ENCODE data around the gene WBP1L.
"Not testable (repeated sequence)": the region's sequence is repeated elsewhere in the genome, so short reads cannot be mapped to it uniquely, and the experiment has no call there.

The WBP1L gene

DNA sequence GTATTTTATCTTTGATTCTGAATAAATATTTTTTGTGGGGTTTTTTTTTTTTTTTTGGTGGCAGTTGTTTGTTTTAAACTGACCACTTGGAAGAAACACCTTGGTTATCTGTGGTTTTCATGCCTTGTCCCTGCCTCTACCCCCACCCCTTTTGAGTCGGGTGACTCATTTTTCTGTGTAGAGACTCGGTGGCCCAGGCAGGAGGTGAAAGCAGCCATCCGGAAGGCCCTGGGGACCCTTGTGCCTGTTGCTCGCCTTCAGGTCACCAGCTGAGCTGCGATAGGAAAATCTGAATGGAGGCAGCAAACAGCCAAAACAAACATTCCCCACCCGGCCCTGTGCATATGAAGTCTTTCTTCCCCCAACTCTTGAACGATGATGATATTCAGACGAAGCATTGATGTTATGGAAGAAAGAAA, 70.7 kb downstream of the WBP1L start:
- DNase-seq: no peak

DNA sequence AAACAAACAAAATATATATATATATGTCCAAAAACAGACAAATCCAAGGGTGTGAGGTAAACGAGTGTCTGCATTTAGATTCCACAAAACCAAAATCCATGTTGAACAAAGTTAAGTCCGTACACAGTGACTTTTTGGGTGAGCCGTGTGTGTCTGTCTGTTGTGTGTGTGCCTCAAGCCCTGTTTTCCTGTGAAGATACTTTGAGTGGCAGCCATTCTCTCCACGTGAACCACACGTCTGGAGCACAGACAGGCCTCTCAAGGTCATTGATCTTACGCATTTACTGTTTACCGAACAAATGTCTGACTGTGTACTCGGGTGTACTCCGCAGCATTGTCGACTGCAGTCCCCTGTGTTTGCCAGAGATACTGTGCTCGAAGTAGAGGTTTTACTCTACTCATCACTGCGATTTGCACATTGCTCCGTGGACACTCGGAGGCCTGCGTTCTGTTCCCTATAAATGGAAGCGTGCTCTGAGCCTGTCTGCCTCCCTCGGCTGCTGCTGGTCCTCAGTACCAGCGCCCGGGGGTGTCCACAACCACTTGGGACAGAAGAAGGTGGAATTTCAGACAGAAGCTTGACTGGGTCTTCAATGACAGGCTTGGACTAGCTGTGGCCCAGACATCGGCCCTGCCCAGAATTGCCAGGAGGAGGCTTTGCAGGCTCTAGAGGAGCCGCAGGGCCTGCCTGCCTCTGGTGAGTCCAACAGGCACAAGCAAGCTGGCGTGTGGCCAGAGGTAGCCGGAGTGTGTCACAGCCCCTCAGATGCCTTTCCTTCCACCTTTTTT, 71.3 kb downstream of the WBP1L start:
- DNase-seq: no peak

DNA sequence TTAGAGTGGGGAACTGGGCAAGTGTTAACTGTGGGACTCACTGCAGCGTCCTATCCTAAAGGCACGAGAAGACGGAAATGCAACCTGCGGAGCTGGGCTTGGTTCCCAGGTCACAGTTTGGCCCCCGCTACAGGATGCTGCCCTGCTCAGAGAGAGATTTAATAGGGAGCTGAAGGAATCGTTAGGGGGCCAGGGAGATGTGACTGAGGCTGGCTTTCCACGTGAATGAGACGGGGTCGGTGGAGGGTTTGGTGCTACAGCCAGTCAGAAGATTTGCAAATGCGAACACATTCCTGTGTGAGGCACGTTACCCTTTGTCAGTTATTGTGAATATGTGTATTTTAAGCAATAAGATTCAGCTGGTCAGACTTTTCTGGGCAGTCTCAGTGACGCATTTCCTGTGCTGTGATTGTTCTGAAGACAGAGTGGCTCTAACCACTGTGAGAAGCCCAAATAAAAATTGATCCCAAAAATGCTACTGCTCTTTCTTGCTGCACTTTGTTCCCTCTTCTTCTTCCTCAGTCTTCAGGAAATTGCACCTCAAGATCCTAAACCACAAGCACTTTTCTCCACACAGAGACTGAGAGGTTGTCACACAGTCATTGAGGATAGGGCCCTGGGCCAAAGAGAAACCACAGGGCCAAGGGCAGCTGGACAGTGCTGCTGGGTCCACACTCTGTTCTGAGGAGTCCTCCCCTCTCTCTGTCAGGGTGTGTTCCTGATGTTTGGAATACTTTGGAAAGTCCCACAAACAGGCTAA, 72.2 kb downstream of the WBP1L start:
- DNase-seq: no peak

DNA sequence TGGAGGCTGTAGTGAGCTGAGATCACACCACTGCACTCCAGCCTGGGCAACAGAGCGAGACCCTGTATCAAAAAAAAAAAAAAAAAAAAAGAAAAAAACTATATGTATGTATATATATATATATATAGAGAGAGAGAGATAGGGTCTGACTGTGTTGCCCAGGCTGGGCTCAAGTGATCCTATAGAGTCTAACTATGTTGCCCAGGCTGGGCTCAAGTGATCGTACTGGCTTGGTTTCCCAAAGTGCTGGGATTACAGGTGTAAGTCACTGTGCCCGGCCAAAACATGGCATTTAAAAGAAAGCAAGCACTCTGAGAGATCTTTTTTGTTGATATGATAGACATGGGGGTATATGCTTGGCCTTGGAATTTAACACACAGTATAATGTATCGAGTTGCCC, 73.4 kb downstream of the WBP1L start:
- DNase-seq: no peak

DNA sequence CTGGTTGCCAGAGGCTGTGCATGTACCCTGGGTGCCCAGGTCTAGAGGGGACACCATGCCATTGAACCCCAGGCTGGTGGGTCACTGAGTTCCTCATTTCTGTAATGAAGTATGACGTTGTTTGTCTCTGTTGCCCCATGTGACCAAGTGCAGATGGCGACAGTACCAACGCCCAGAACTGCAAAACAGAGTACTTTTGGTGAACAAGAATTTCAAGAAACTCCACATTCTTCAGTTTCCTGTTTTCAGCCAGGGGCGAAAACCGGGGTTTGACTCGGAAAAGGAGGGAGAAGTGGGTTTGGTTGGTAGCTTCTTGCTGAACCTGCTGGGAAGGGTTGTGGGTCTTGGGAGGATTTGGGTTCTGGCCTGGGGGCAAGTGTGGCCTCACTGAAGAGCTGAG, 75.3 kb downstream of the WBP1L start:
- DNase-seq: no peak

DNA sequence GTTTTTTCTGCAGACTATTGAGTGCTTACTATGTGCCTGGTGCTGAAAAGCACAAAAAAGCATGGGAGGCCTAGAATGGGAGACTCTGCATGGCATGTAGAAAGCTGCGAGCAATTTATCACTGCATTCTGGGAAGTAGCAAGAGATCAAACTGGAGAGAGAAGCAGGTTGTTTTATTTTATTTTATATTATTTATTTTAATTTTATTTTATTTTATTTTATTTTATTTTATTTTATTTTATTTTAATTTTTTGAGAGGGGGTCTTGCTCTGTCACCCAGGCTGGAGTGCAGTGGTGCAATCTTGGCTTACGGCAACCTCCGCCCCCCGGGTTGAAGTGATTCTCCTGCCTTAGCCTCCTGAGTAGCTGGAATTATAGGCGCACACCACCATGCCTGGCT, 76.3 kb downstream of the WBP1L start:
- not testable (repeated sequence) for DNase-seq

DNA sequence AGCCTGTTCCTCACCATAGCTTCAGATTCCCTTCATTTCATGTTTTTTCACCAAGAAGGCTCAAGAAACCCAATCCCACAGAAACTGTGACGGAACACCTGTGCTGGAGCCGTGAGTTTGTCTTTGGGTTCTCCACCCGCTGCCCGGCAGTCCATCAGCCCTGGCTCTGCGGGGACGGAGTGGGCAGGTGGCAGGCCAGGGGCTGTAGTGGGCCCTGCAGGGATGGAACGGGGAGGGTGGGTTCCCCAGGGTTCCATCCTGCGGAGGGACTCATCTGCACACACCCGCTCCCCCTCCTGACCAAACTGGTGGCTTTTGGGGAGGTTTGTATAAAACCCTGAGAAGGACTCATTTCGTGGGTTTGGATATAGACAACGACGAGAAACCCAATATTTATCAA, 78.5 kb downstream of the WBP1L start:
- DNase-seq: no peak

DNA sequence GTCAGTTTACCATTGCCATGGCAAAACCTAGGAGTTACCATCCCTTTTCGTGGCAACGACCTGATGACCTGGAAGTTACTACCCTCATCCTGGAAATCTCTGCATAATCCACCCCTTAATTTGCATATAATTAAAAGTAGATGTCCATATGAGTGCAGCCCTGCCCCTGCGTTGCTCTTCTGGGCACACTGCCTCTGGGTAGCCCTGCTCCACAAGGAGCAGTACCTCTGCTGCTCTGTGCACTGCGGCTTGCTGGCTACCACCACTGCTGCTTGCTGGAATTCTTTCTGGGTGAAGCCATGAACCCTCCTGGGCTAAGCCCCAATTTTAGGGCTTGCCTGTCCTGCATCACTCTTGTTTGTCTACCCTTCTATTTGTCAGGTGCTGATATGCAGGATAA, 80.9 kb downstream of the WBP1L start:
- no peak for DNase-seq

DNA sequence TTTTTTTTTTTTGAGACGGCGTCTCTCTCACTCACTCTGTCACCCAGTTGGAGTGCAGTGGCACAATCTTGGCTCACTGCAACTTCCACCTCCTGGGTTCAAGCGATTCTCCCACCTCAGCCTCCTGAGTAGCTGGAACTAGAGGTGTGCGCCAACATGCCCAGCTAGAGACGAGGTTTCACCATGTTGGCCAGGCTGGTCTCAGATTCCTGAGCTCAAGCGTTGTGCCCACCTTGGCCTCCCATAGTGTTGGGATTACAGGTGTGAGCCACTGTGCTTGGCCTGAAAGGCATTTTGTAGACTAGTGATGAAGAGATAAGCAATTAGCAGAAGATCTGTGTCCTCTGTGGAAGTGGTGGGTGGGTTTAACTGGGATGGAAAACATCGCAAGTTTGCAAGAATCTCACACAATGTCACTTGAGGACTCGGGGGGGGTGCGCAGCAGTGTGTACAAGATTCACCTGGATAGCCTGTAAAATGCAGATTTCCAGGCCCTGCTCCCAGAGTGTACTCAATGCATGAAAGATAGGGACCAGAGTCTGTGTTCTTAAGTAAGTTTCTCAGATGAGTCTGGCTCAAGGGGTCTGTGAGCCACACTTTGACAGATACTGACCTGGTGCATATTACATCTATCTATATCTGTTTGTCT, 82.5 kb downstream of the WBP1L start:
- no peak for DNase-seq

DNA sequence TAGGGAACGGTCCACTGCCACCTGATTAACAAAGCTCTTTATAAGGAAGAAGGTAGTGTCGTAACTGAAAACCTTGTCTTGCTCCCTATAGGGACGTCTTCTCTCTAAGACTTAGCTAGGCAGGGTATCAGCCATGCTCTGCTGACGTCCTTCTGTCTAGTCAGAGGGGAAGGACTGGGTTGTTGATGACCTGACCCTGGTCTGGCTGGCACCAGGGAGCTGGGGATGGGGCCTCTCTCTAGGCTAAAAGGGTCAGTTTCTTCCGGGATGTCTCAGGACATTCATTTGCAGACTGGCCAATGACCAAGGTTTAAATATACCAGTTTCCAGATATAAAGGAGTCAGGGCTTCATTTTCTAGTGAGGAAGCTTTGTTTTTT, 83.8 kb downstream of the WBP1L start:
- no peak for DNase-seq

DNA sequence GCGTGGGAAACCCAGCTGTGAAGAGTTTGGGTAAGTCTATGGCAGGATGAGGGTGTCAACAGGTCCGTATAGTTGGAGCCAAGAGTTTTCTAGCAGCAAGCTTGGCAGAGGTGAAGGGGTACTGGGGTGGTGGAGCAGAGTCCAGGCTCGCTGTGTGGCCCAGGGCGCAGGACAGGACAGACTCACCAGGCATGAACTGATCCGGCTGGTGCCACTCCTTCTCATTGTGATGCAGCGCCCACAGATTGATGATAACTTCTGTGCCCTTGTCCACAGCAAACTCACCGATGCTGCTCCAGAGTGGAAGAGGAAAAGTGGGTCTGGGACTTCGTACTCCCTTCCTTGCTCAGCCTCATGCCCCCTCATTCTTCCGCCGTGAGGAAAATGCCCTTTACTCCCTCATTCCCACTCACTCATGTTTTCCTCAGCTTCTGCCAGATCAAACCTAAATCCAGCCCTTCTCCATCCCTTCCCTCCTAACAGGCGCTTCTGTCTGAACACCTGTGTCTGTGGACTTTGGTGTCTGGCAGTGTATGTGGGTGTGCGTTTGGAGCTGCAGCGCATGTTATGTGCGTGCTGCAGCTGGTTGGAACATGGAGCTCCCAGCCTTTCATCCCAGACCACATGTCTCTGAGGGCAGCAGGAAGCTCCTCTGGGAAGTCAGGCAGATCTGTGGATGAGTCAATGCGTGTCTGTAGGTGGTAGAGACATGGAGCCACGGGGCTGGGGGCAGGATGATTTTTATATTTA, 87.7 kb downstream of the WBP1L start:
- DNase-seq: no peak

DNA sequence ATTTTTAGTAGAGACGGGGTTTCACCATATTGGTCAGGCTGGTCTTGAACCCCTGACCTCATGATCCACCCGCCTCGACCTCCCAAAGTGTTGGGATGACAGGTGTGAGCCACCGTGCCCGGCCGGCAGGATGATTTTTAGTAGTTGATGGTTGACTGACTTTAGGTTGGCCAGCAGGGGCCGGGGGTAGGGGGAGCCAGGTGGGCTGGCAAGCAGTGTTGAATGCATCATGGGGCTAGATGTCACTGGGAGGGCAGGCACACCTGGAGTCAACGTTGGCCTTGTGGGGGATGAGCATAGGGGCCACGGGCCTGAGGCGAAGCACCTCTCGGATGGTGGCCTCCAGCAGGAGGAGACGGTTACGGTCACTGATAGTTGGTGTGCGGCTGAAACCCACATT, 88.5 kb downstream of the WBP1L start:
- DNase-seq: no peak

DNA sequence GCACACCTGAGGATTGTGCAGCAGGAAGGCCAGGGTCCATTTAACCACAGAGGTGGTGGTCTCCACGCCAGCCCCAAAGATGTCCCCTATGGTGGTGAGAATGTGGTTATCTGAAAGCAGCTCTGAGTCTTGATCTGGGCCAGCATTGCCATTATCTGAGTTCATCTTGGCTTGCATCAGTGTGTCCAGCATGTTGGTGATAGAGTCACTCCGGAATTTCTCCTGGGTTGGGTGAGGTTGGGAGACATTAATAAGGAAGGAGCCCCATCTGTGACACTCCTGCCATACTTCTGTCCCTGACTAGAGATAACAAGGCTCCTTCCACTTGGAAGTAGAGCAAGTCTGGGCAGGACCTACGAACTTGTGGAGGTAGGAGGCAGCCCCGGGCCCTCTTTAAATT, 89.2 kb downstream of the WBP1L start:
- no peak for DNase-seq

DNA sequence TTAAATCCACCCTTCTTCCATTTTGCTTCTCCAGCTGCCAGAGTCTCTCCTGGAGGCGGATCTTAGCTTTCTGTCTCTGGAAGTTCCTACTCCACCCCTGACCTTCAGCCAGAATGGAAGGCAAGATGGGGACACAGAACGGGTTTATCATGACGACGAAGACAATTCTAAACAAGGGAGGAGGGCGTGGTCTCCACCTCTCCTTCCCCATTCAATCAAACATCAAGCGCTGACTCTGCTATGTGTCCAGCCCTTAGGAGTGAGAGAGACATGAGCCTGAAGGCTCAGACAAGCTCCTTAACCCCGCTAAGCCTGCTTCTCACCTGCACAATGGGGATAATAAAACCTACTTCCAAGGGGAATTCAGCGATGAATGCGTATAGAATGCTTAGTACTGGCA, 90.4 kb downstream of the WBP1L start:
- DNase-seq: no peak

DNA sequence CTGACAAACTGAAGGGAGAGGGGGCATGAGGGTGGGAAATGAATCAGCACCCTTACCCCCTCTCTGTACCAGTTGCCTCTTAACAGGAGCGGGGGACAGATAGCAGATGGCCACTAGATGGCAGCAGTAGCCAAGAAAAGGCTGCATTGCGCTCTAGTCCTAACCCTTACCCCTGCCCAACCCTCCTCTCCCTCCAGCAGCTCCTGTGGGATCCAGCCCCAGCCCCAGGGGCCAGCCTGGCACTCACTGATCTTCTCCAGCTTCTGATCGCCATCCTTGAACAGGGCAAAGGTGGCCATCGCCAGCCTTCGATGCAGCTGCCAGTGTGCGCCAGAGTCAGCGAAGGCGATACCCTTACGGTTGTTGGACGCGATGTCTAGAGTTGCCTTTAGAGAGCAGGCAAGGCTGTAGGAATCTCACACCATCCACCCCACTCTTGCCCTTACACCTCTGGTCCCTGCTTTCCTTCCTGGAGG, 91.3 kb downstream of the WBP1L start:
- DNase-seq: peak; percentile 77

DNA sequence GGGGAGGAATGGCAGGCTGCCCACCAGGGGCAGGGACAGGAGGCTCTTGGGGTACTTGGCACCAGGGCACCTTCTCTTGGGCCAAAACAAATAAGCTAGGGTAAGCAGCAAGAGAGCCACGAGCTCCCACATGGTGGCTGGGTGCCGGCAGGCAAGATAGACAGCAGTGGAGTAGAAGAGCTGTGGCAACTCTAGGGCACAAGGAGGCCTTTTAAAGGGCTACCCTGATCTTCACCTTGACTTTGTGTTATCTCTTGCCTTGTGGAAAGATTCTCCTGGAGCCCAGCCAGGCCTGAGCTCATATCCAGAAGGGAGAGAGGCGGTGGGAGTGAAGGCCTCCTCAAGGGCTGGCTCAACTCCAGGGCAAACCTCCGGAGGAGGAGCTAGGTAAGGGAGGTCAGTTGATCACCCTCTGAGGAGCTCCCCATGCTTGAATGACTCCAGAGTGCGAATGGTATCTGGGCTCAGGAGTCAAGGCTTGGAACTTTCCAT, 93.5 kb downstream of the WBP1L start, which contains the start of gene CYP17A1:
Gene CYP17A1 (minus strand): TSS at position 184 of the 492 bp plus-strand sequence. CDS start 52 bp downstream, at position 132.
- no peak for DNase-seq

DNA sequence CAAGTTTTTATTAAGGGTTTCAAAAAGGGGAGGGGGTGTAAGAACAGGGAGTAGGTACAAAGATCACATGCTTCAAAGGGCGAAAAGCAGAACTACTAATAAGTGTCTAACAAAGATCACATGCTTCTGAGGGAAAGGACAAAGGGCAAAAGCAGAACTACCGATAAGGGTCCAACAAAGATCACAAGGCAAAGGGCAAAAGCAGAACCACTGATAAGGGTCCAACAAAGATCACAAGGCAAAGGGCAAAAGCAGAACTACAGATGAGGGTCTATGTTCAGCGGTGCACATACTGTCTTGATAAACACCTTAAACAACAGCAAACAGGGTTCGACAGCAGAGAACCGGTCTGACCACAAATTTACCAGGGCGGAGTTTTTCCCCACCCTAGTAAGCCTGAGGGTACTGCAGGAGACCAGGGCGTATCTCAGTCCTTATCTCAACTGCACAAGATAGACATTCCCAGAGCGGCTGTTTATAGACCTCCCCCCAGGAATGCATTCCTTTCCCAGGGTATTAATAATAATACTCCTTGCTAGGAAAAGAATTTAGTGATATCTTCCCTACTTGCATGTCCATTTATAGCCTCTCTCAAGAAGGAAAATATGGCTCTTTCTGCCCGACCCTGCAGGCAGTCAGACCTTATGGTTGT, 94.7 kb downstream of the WBP1L start:
- DNase-seq: not testable (repeated sequence)

DNA sequence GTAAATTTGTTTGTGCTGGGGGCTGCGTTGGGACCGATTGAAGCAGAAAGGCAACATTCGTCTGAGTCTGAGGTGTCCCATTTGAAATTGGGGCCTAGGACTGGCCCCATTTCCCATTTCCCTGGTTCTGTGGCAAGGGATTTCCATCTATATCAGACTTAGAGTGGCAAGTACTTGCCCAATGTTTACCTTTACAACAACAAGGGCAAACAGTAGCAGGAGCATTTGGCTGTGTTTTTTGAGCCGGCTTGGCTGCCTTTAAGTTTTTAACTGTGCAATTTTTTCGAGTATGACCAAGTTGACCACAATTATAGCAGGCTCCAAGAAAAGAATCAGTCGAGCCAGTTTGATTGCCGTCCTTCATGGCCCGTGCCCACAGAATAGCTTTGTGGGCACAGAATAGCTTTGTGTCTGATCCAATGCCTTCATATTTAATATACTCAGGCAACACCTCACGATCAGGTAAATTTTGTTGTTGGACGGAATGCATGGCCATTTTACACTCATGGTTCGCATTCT, 98.1 kb downstream of the WBP1L start:
- no peak for DNase-seq

DNA sequence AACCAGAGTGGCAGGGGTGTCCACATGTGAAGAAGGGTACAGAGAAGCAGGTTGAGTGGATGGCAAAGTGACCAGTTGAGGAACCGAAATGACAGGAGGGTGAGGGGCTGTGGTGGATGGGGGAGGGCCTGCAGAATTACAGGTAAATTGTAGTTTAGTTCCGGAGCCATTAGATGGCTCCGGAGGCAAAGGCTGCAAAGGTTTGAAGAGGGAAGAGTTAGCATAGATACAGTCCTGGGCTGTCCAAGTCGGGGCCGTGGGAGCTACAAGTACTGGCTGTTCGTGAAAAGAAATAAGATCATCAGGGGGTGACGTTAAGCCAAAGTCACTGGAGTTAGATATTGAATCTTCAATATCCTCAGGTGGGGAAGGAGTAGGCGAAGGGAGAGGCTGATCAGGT, 99.4 kb downstream of the WBP1L start:
- not testable (repeated sequence) for DNase-seq

DNA sequence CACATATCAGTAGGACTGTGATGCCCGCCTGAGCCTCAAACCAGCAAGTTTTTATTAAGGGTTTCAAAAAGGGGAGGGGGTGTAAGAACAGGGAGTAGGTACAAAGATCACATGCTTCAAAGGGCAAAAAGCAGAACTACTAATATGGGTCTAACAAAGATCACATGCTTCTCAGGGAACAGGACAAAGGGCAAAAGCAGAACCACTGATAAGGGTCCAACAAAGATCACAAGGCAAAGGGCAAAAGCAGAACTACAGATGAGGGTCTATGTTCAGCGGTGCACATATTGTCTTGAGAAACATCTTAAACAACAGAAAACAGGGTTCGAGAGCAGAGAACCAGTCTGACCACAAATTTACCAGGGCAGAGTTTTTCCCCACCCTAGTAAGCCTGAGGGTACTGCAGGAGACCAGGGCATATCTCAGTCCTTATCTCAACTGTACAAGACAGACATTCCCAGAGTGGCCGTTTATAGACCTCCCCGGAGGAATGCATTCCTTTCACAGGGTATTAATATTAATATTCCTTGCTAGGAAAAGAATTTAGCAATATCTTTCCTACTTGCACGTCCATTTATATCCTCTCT, 100.5 kb downstream of the WBP1L start:
- not testable (repeated sequence) for DNase-seq

DNA sequence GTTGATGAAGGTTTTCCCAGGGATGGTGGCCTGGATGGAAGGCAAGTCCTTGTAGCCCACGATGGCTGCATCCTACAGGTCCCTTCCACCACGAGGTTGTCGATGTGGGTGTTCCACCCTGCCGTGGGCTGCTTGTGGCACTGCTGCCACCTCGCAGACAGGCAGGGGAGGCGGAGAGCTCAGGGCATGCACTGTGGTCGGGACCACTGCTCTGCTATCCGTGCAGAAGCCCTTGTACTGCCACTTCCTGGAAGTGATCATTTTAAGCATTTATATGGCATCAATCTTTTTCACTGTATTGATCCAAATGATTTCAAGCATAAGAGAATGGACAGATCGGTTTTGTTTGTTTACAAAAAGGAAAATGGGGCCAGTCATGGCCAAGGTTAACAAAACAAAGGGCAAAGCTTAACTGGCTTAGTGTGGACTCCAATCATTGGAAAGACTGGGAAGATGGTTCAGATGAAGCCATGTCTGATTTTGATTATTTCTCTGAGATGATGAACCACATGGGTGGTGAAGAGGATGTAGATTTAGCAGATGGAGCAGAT, 101.7 kb downstream of the WBP1L start:
- DNase-seq: no peak

Measured in right forelimb (tissue), 1 donor.